LHCN-M2 (cell line): ENCODE results near the gene PC. TPM values are rescaled to one million over a fixed set of nuclear protein-coding genes. Genes with fewer than 3 reads are reported as not detected.
"Not testable (repeated sequence)": the region's sequence is repeated elsewhere in the genome, so short reads cannot be mapped to it uniquely, and the experiment has no call there.

Experiments
- DNase-seq: peaks from one replicate; pipeline ENCODE4 v3.0.0-alpha.2; 2012; ENCODE audit warnings: low read depth
- total RNA-seq: library from RNA; depleted of rRNA; stranded (reverse); fragments of >200 nt; gene quantifications from 2 replicates; pipeline ENCODE4 v1.2.3, GENCODE V29; 2014

The PC gene
- total RNA-seq, 1 experiment from 2014 or later, result 6.3 TPM

GRCh38 chr11:66843776-66844495 is 114.2 kb downstream of the PC start:
- no peak for DNase-seq

DNA sequence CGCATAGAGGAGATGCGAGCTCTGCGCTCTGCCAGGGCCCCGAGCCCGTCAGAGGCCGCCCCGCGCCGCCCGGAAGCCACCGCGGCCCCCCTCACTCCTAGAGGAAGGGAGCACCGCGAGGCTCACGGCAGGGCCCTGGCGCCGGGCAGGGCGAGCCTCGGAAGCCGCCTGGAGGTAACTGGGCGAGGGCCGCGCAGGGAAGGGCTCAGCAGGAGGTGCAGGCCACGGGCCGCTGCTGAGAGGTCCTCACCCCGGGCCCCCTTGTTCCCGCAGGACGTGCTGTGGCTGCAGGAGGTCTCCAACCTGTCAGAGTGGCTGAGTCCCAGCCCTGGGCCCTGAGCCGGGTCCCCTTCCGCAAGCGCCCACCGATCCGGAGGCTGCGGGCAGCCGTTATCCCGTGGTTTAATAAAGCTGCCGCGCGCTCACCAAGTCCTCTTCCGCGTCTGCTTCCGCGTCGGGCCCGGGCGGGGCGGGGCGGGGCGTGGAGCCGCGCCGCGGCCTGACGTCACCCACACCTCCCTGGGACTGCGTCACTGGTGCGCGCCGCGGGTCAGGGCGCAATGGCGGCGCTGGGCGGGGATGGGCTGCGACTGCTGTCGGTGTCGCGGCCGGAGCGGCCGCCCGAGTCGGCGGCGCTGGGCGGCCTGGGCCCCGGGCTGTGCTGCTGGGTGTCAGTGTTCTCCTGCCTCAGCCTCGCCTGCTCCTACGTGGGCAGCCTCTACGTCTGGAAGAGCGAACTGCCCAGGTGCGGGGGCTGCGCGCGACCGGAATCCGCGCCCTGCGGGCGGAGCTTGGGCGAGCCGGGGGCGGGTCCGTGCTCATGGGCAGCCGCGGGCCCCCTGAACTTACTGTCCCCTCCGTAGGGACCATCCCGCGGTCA is 115.0 kb downstream of the PC start, which contains the start of gene RCE1:
TSS of gene RCE1 (plus strand) at position 546 of the 880 bp plus-strand sequence. CDS start at position 561, 15 bp downstream.
- peak; percentile 84 for DNase-seq

DNA sequence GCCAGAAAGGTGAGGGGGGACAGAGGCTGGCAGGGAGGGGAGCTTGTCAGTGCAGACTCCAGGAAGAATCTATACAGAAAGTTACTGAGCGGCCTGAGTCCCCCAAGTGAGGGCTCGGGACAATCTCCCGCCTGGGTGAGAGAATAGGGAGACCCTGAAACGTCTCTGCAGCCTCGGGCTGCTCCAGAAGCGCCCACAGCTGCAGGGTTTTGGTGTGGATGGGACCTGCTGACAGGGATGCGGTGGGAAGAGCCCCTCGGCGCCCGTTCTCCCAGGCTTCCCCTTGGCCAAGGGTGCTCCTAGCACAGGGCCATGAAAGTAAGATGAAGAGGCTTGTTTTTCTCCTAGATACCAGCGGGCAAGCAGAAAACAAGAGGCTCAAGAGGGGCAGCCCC is 115.7 kb downstream of the PC start:
- no peak for DNase-seq

GRCh38 chr11:66841861-66842260 is 116.3 kb downstream of the PC start:
- DNase-seq, result no peak

DNA sequence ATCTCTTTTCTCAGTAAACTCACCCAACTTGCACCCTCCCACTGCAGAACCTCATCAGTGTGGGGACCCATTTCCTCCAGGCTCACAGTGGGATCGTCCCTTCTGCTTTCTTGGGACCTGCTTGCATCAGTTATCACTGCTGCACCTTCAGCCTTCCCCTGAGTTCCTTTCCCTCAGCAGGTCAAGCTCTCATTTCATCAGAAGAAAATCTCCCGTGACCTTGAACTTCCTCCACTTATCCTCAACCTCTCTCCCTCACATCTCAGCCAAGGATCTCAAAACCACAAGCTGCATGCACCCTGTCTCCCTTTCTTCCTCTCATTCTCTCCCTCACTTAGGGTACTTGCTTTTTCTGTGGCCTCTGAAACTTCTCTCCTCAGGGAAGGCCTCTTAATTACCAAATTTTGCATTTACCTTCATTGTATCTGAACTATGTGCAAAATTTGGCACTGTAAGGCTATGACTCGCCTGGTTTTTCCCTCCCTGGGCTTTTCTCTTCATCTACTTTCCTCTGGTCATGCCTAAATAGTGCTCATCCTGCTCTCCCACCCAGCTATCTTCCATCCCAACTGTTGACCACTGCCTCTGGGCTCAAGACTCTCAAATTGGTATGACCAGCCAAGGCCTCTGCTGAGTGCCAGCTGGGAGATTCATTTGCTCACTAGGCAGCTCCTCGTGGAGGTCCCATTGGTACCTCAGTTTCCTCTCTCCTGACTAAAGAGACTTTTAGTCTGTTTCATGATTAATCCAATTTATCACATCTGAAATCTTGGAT is 117.7 kb downstream of the PC start:
- no peak for DNase-seq

DNA sequence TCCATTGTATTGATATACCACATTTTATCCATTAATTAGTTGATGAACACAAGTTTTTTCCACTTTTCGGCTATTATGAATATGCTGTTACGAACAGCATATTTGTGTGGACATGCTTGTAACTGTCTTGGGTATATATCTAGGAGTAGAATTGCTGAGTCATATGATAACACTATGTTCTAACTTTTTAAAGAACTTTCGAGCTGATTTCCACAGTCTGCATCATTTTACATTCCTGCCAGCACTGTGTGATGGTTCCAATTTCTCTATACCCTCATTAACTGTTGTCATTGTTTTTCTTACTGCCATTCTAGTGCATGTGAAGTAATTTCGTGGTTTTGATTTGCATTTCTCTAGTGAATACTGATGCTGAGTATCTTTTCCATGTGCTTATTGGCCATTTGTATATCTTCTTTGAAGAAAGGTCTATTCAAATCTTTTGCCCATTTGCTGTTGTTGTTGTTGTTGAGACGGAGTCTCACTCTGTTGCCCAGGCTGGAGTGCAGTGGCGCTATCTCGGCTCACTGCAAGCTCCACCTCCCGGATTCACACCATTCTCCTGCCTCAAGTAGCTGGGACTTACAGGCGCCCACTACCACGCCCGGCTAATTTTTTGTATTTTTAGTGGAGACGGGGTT is 122.3 kb downstream of the PC start:
- DNase-seq, result peak; percentile 74

DNA sequence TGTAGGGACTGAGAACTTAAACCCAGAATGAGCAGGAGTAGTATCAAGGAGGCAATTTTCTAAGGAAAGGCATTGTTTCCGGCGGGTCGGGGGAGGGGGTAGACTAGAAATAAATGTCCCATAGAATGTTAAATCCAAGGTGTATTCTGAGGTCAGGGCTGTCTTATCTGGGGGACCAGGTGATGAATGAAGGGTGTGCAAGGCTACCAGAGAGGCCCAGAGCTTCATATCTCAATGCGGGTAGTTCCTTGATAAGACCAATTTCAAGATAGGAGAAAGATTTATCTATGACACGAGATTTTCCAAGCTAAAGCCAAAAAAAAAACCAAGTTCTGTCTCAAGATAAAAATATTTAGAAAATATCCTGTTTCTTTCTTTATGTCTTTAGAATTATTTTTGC is 123.2 kb downstream of the PC start:
- DNase-seq, result no peak

GRCh38 chr11:66834539-66834845 is 123.7 kb downstream of the PC start:
- no peak for DNase-seq

- DNase-seq, result not testable (repeated sequence)
Measured at GRCh38 chr11:66824573-66824972, 133.6 kb downstream of the PC start.

- no peak for DNase-seq
Measured at GRCh38 chr11:66823700-66824099, 134.5 kb downstream of the PC start.

DNA sequence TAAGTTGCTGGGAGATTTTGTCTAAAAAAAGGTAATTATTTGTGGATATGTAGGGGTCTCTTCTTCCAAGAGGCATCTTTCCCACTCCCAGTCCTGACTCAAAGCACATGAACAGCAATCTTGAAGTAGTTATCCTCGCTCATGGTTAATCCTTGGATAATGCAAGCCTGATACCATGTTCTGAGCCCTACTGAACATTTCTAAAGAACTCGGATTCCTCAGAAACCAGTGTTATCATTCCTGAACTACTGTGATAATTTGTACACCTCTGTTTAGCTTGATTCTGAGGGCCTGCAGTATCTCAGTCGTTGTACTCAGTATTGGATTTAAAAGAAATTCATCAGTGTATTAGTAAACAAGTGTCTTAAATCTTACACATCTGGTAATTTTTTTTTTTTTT is 137.3 kb downstream of the PC start:
- DNase-seq, result no peak

- no peak for DNase-seq
Measured at GRCh38 chr11:66820381-66820780, 137.8 kb downstream of the PC start.

DNA sequence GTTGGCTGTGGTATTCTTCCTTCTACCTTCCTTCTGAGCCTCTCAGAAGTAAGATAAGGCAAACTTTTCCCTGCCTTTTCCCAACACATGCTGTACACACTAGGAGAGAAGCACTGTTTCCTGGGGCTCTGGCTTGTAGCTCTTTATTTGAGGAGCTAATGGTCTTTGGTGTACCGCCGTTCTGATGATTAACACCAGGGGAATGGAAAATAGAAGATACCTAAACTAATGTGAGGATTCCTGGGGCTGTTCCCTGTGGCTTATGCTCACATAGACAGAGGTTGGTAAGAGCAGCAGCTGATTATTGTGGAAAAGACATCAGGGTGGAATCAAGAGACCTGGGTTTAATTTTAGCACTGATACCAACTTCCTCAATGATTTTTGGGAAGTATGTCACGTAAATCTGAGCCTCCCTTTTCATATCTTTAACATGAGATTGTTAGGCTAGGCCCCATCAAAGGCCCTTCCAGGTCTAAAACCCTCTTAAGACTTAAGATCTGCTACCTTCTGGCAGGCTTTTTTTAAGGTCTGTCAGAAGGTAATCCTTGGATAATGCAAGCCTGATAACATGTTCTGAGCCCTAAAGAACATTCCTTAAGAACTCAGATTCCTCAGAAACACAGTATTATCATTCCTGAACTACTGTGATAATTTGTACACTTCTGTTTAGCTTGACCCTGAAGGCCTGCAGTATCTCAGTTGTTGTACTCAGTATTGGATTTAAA is 139.8 kb downstream of the PC start:
- DNase-seq, result peak; percentile 10

- DNase-seq, result peak; percentile 5
Measured at GRCh38 chr11:66815646-66816045, 142.5 kb downstream of the PC start.

DNA sequence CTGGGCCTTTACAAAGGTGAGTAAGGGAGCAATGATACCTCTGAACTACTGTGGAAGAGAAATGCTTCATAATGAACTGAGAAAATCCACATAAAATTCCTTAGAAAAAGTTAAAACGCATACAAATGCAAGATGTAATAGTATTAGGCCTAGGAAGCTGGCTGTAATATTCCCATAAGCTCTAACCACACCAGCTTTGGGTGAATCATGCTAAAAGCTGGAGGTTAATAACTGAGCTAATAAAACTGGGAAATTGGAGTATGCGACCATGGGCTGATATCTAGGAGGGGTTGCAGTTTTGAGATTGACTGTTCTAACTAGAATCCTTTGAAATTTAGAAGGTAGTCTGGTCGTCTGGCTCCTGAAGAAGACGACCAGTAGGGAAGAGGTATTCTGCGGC is 143.5 kb downstream of the PC start:
- DNase-seq, result no peak

DNA sequence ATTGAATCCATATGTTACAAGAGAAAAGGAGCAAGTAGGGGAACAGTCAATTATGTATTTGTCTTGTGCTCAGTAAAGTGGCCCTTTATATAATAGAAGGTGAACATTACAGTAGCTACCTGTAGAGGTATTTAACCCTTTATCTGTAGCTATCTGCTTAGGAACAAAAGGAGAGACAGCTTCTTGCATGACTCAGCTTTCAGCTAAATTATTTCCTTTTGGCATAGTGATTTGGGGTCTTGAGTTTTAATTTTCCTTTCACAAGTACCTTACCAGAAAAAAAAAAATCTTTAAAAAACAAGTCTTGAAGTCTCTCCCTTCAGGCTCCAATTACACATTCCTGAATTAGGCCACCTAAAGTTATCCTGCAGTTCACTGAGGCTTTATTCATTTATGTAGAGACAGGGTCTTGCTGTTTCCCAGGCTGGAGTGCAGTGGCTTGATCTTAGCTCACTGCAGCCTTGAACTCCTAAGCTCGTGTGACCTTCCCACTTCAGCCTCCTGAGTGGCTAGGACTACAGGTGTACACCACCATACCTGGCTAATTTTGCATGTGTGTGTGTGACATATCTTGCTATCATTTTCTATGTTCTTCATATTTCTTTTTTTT is 147.5 kb downstream of the PC start:
- no peak for DNase-seq

- no peak for DNase-seq
Measured at GRCh38 chr11:66809592-66809991, 148.6 kb downstream of the PC start.

DNA sequence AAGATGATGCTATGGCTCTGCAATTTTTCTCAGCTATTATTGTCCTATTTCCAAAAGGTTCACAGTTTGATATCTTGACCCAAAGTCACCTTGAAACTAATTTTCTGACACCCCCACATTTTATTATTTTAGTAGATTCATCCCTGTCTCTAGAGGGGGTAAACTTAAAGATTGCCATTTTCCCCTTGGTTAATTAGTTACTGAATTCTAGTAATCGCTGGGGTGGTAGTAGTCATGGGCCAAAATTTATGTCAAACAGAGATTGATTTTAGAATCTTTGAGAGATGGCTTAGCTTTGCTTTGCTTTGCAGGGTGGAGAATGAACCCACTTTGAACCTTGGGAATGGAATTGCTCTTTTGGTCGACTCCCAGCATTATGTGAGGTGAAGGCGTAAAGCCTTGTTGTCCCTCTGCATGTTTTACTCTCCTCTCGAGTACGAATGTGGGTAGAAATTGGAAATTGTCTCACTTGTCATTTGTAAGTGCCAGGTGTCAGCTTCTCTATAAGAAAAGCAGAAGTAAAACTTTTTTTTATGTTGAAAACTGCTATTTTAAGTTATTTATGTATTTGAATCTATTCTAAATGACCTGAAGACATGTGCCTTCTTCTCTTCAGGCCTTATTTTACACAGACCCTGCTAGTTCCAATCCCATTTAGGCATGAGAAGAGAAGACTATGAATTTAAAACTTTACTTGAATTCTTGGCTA is 157.3 kb downstream of the PC start:
- no peak for DNase-seq

DNA sequence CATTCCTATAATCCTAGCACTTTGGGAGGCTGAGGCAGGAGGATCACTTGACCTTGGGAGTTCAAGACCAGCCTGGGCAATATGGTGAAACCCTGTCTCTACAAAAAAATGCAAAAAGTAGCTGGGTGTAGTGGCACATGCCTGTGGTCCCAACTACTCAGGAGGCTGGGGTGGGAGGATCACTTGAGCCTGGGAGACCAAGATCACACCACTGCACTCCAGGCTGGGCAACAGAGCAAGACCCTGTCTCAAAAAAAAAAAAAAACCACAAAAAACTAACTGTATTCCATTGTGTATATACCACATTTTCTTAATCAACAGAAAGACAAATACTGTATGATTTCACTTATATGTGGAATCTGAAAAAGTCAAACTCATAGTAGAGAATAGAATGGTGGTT is 158.4 kb downstream of the PC start:
- not testable (repeated sequence) for DNase-seq
